Kidney epithelial cell (primary cell): ENCODE measurements around the gene ACTG1. TPM values are rescaled to one million over a fixed set of nuclear protein-coding genes. Genes with fewer than 3 reads are reported as not detected.

Experiments
- DNase-seq: peaks from one replicate; pipeline ENCODE4 v3.0.0-alpha.2; 2010; ENCODE audit warnings: low read depth
- H3K27me3 ChIP-seq: 2 replicates; pipeline ENCODE4 v1.6.0; 2011; ENCODE audit warnings: low read length; ENCODE audit not compliant: control insufficient read depth, insufficient read depth
- H3K36me3 ChIP-seq: 2 replicates; pipeline ENCODE4 v1.5.1; 2011; ENCODE audit warnings: low read length; ENCODE audit not compliant: control insufficient read depth, insufficient read depth
- H3K4me3 ChIP-seq: 2 replicates; pipeline ENCODE4 v1.5.1; 2011; ENCODE audit warnings: low read depth, mild to moderate bottlenecking, control low read depth, low read length
- CTCF ChIP-seq: IDR thresholded peaks from 2 replicates; pipeline ENCODE4 v1.5.1; 2011; ENCODE audit warnings: mild to moderate bottlenecking, moderate library complexity, low read length, control low read depth, inconsistent platforms; ENCODE audit not compliant: insufficient read depth, poor library complexity, severe bottlenecking
- total RNA-seq: library from RNA; depleted of rRNA; stranded (reverse); fragments of >200 nt; gene quantifications from 2 replicates; pipeline ENCODE4 v1.2.3, GENCODE V29; 2015

Gene ACTG1
- total RNA-seq, 1 donor from 2014 or later: 9,424 TPM

GRCh38 chr17:81508639-81509206 lies 3.9 kb downstream of the ACTG1 start:
- peaks cover 14% of the 10 kb centered on the region for H3K36me3 ChIP-seq
- TF ChIP-seq CTCF: no peak
- peak overlapping the region; percentile 61 for H3K4me3 ChIP-seq
- no peaks in the 10 kb centered on the region for H3K27me3 ChIP-seq
- no peak for DNase-seq

GRCh38 chr17:81503619-81504018 lies 9.0 kb downstream of the ACTG1 start:
- TF ChIP-seq CTCF: no peak
- DNase-seq: no peak
- H3K4me3 ChIP-seq: no peak overlapping the region

GRCh38 chr17:81502471-81503017 lies 10.1 kb downstream of the ACTG1 start:
- no peaks in the 10 kb centered on the region for H3K36me3 ChIP-seq
- no peak for TF ChIP-seq CTCF
- DNase-seq: no peak
- peaks cover 14% of the 10 kb centered on the region for H3K27me3 ChIP-seq
- no peak overlapping the region for H3K4me3 ChIP-seq

More at GRCh38 chr17:81503619-81504018, 9.0 kb downstream of the ACTG1 start:
- Histone ChIP-seq H3K36me3 (peaks cover under 1% of the 10 kb centered on the region), H3K27me3 (peaks cover 12% of the 10 kb centered on the region)

- DNase-seq: no peak
- Histone ChIP-seq H3K4me3 (no peak overlapping the region), H3K36me3 (no peaks in the 10 kb centered on the region), H3K27me3 (peaks cover 16% of the 10 kb centered on the region)
- TF ChIP-seq CTCF: no peak
These were observed 12.6 kb downstream of the ACTG1 start for GRCh38 chr17:81500047-81500446.

- TF ChIP-seq CTCF: no peak
- no peak overlapping the region for H3K4me3 ChIP-seq
- H3K36me3 ChIP-seq: no peaks in the 10 kb centered on the region
- H3K27me3 ChIP-seq: peaks cover 20% of the 10 kb centered on the region
- no peak for DNase-seq
These were observed 13.0 kb downstream of the ACTG1 start for GRCh38 chr17:81499601-81499970.
